Muscle of arm (tissue), 12 donors: ENCODE measurements around the gene TTC19. TPM values are rescaled to one million over a fixed set of nuclear protein-coding genes. Genes with fewer than 3 reads are reported as not detected.
"Not testable (repeated sequence)": the region's sequence is repeated elsewhere in the genome, so short reads cannot be mapped to it uniquely, and the experiment has no call there.

Experiments
- DNase-seq: peaks from one replicate; pipeline ENCODE4 v3.0.0-alpha.2; 2013
- polyA plus RNA-seq, 12 donors: library from polyadenylated mRNA; unstranded; fragments of 120-200 nt; gene quantifications; one replicate each; pipeline ENCODE4 v1.2.1, GENCODE V29; 2013; ENCODE audit not compliant: insufficient read length in 12 of 12

The TTC19 gene
- polyA plus RNA-seq, 12 donors, result 13.0 to 37.8 (median 26.9) TPM; not detected in 1

- no peak for DNase-seq
These were observed 28.4 kb upstream of the TTC19 start for GRCh38 chr17:15971098-15971678.

- no peak for DNase-seq
These were observed 27.7 kb upstream of the TTC19 start for GRCh38 chr17:15971882-15972281.

- DNase-seq, result no peak
These were observed 27.1 kb upstream of the TTC19 start for GRCh38 chr17:15972497-15972951.

- DNase-seq, result no peak
These were observed 26.6 kb upstream of the TTC19 start for GRCh38 chr17:15973016-15973415.

- DNase-seq, result no peak
These were observed 25.8 kb upstream of the TTC19 start for GRCh38 chr17:15973834-15974233.

GRCh38 chr17:15977894-15978293, 21.7 kb upstream of the TTC19 start:
- no peak for DNase-seq

- no peak for DNase-seq
These were observed 21.0 kb upstream of the TTC19 start for GRCh38 chr17:15978606-15979005.

GRCh38 chr17:15979013-15979412, 20.6 kb upstream of the TTC19 start:
- DNase-seq, result not testable (repeated sequence)

- no peak for DNase-seq
These were observed 18.4 kb upstream of the TTC19 start for GRCh38 chr17:15981208-15981607.

GRCh38 chr17:15981646-15982580, 17.7 kb upstream of the TTC19 start:
- no peak for DNase-seq

GRCh38 chr17:15996322-15996721, 3.3 kb upstream of the TTC19 start:
- DNase-seq, result no peak

GRCh38 chr17:15998031-15998562, 1.5 kb upstream of the TTC19 start:
- no peak for DNase-seq

GRCh38 chr17:15999974-16000827, 577 bp downstream of the TTC19 start:
- peak; percentile 59 for DNase-seq

- no peak for DNase-seq
These were observed 1.7 kb downstream of the TTC19 start for GRCh38 chr17:16001226-16001897.

GRCh38 chr17:16002708-16003260, 3.2 kb downstream of the TTC19 start:
- no peak for DNase-seq

GRCh38 chr17:16003841-16004240, 4.2 kb downstream of the TTC19 start:
- DNase-seq, result no peak

GRCh38 chr17:16005636-16006035, 6.0 kb downstream of the TTC19 start:
- no peak for DNase-seq

GRCh38 chr17:16007439-16007838, 7.8 kb downstream of the TTC19 start:
- DNase-seq, result no peak

- no peak for DNase-seq
These were observed 14.4 kb downstream of the TTC19 start for GRCh38 chr17:16013943-16014407.

- DNase-seq, result no peak
These were observed 19.7 kb downstream of the TTC19 start for GRCh38 chr17:16019347-16019746.

GRCh38 chr17:16023881-16024280, 24.3 kb downstream of the TTC19 start:
- no peak for DNase-seq
